GM12875 (cell line): ENCODE measurements around the gene ZBTB20.

ENCODE experiments used
- H3K4me3 ChIP-seq: one replicate; pipeline ENCODE4 v1.5.1; 2011; ENCODE audit warnings: low read depth, low read length, control low read depth
- TF ChIP-seq, protein P1 (sequence below): IDR thresholded peaks from 2 replicates; pipeline ENCODE4 v1.5.1; 2011; ENCODE audit warnings: low read depth, mild to moderate bottlenecking, control low read depth, inconsistent platforms, low read length, moderate library complexity, borderline replicate concordance; ENCODE audit not compliant: insufficient read depth

The ZBTB20 gene

DNA sequence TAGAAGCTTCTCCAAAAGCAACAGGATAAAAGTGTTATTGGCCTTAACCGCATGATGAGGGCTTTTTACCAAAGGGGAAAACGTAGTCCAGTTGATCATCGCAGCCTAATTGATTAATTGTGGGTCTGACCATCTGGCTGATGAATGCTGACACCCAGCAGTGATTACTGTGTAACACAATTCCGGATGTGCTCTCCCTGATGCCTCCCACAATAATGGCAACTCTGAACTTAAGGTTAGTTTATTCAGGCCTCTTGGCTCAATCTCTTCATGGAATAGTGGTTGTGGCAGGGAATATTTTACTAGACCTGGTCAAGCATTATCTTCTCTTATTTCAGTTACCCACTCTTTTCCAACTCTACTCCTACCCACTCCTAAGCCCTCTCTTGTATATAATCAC is 520.3 kb downstream of the ZBTB20 start:
- TF ChIP-seq, protein P1, sequence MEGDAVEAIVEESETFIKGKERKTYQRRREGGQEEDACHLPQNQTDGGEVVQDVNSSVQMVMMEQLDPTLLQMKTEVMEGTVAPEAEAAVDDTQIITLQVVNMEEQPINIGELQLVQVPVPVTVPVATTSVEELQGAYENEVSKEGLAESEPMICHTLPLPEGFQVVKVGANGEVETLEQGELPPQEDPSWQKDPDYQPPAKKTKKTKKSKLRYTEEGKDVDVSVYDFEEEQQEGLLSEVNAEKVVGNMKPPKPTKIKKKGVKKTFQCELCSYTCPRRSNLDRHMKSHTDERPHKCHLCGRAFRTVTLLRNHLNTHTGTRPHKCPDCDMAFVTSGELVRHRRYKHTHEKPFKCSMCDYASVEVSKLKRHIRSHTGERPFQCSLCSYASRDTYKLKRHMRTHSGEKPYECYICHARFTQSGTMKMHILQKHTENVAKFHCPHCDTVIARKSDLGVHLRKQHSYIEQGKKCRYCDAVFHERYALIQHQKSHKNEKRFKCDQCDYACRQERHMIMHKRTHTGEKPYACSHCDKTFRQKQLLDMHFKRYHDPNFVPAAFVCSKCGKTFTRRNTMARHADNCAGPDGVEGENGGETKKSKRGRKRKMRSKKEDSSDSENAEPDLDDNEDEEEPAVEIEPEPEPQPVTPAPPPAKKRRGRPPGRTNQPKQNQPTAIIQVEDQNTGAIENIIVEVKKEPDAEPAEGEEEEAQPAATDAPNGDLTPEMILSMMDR: no peak
- H3K4me3 ChIP-seq: no peak overlapping the region

GRCh38 chr3:114624571-114625181 is 522.4 kb downstream of the ZBTB20 start:
- H3K4me3 ChIP-seq: no peak overlapping the region
- TF ChIP-seq, protein P1: no peak

DNA sequence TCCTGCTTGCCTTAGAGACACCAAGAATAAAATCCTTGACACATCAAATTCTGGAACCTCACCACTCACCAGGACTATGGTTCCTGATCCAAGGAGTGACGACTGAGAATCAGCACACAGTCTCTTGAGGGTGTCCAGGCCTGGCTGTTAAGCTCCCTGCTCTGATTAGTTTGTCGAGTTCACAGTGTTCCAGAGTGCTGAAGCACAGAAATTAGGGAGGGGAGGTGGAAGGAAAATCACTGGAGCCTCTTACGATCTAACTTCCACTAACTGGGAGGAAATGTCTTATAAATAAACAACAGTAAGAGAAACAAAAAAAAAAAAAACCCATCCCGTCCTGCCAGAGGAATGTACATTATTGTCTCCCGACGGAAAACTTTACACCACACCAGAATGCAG is 523.0 kb downstream of the ZBTB20 start:
- H3K4me3 ChIP-seq: no peak overlapping the region
- TF ChIP-seq, protein P1: no peak

DNA sequence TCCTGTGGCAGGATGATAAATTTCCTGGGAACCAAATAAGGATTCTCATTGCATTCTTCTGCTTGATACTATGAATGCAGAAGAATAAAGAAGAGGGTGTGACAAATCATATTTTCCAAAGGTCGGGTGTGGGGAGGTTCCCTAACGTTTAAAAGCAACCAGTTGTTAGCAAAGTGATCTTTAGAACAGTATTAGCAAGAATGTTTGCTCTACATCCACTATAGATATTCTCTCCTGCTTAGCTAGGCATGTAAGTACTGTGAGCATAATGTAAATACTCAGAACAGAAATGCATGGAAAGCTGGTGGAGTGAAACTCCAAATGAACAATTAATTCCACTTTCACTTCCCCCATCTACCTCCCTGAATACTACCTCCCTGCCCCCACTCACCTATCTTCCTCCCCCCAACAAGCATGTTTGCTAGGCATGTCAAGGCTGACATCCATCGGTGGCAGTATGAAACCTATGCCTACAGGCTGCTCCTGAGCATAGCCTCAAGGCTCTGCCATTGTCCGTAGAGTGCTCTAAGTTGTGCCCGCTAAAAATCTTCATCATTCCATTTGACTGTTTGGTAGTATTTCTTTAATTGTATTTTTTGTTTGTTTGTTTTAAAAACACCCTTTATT is 523.6 kb downstream of the ZBTB20 start:
- TF ChIP-seq, protein P1: no peak
- H3K4me3 ChIP-seq: no peak overlapping the region

DNA sequence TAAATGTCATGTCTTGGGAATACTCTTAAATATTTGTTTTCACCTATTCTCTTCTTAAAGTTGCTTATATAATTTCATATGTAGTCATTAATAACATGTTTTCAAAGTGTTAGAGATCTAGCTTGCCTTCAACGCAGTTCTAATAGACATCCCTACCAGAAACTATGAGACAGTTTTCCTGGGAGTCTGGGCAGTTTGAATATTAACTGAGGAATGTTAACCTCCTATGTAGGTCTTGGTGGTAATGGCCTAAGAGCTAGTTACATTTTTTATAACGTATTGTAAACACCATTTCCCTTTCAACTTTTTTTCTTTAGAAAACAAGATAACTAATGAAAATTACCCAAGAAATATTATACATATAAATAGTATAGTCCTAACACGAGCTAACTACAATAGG is 525.1 kb downstream of the ZBTB20 start:
- TF ChIP-seq, protein P1: no peak
- H3K4me3 ChIP-seq: no peak overlapping the region

DNA sequence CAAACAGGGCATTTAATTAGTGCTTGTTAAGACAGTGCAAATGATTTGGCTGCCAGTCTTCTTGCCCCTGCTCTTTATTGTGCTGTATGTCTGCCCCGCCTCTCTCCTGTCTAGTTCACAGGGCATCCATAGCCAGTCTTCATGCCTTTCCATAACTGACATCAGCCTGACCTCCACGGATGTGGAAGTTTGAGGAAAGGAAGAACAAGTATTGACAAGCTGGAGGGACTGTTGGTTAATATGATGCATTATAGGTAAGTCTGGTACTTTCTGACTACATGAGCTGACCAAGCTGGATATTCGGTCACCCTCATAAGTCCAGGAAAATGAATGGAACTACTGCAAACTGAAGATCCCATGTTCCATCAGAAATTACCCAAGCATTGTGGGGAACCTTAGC is 527.3 kb downstream of the ZBTB20 start:
- TF ChIP-seq, protein P1: no peak
- H3K4me3 ChIP-seq: no peak overlapping the region

GRCh38 chr3:114615523-114616085 is 531.5 kb downstream of the ZBTB20 start:
- TF ChIP-seq, protein P1: no peak
- no peak overlapping the region for H3K4me3 ChIP-seq
